C4-2B (cell line): ENCODE measurements around the gene VPS39.

Experiments
- ZFX ChIP-seq: fragments of 450-650 bp; IDR thresholded peaks from 2 replicates; pipeline ENCODE4 v1.6.1; 2017
- TF ChIP-seq, protein P1 (sequence below): fragments of 450-650 bp; conservative IDR thresholded peaks from 2 replicates; pipeline ENCODE4 v1.5.1; 2017; ENCODE audit warnings: mild to moderate bottlenecking

DNA sequence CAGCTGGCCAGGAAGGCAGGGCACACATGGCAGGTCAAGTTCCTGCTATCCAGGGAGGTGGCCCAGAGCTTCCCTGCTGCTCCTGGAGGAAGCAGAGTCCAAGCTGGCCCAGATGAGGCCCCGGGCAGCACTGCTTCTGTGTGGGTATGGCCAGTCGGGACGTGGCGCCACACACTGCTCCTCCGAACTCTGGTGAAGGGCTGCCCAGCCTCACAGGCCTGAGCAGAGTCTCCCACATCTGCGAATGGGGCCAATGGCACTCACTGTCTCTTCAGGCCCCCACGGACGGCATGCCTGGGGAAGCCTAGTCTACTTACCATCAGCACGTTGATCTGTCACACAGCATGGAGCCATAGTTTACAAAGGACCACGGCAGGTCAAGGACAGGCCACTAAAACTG is 49.2 kb downstream of the VPS39 start:
- TF ChIP-seq, protein P1, sequence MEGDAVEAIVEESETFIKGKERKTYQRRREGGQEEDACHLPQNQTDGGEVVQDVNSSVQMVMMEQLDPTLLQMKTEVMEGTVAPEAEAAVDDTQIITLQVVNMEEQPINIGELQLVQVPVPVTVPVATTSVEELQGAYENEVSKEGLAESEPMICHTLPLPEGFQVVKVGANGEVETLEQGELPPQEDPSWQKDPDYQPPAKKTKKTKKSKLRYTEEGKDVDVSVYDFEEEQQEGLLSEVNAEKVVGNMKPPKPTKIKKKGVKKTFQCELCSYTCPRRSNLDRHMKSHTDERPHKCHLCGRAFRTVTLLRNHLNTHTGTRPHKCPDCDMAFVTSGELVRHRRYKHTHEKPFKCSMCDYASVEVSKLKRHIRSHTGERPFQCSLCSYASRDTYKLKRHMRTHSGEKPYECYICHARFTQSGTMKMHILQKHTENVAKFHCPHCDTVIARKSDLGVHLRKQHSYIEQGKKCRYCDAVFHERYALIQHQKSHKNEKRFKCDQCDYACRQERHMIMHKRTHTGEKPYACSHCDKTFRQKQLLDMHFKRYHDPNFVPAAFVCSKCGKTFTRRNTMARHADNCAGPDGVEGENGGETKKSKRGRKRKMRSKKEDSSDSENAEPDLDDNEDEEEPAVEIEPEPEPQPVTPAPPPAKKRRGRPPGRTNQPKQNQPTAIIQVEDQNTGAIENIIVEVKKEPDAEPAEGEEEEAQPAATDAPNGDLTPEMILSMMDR: no peak
- TF ChIP-seq ZFX: no peak
